Coronary artery (tissue), 2 donors: ENCODE data around the gene SPATA3.

Source experiments
- DNase-seq: peaks from one replicate; pipeline ENCODE4 v3.0.0-alpha.2; 2017; ENCODE audit warnings: low spot score
- H3K27ac ChIP-seq, 2 donors: fragments of 200-600 bp; sonication (generic); one replicate each; pipeline ENCODE4 v1.5.1; 2016 to 2019
- H3K4me3 ChIP-seq: fragments of 200-600 bp; sonication (generic); 2 replicates; pipeline ENCODE4 v1.5.1; 2016; ENCODE audit warnings: mild to moderate bottlenecking, moderate library complexity
- CTCF ChIP-seq: fragments of 200-600 bp; sonication (generic); IDR thresholded peaks from one replicate; pipeline ENCODE4 v1.5.1; 2019; ENCODE audit warnings: antibody characterized with exemption

Gene SPATA3

GRCh38 chr2:231047923-231048915 lies 52.3 kb downstream of the SPATA3 start:
- no peak overlapping the region for H3K4me3 ChIP-seq
- DNase-seq, result no peak
- H3K27ac ChIP-seq, result no peak overlapping the region
- TF ChIP-seq CTCF, result no peak

- no peak for DNase-seq
- H3K27ac ChIP-seq, result no peak overlapping the region
- no peak overlapping the region for H3K4me3 ChIP-seq
- TF ChIP-seq CTCF, result no peak
These were observed 53.5 kb downstream of the SPATA3 start for GRCh38 chr2:231049286-231050017.

GRCh38 chr2:231050018-231050901 lies 54.3 kb downstream of the SPATA3 start:
- Histone ChIP-seq H3K4me3 (no peak overlapping the region), H3K27ac (no peak overlapping the region)
- no peak for DNase-seq
- TF ChIP-seq CTCF, result no peak

GRCh38 chr2:231051116-231051515 lies 55.2 kb downstream of the SPATA3 start:
- no peak for DNase-seq
- H3K4me3 ChIP-seq, result no peak overlapping the region
- no peak for TF ChIP-seq CTCF
- no peak overlapping the region for H3K27ac ChIP-seq

- peak; percentile 95 for TF ChIP-seq CTCF
- H3K27ac ChIP-seq, result peak overlapping the region; percentile 27 to 65
- peak overlapping the region; percentile 77 for H3K4me3 ChIP-seq
- peak; percentile 82 for DNase-seq
These were observed 56.9 kb downstream of the SPATA3 start for GRCh38 chr2:231052494-231053451.

GRCh38 chr2:231053846-231054245 lies 57.9 kb downstream of the SPATA3 start:
- no peak for TF ChIP-seq CTCF
- H3K4me3 ChIP-seq, result no peak overlapping the region
- H3K27ac ChIP-seq, result no peak overlapping the region
- no peak for DNase-seq
